Mucosa of stomach (tissue), 1 donor: Measurements from ENCODE around the gene ARMS2.

Experiments used
- H3K27me3 ChIP-seq: one replicate; pipeline ENCODE4 v1.7.0; 2013; ENCODE audit warnings: mild to moderate bottlenecking, low read length; ENCODE audit not compliant: control insufficient read depth, insufficient read depth
- H3K36me3 ChIP-seq: one replicate; pipeline ENCODE4 v1.7.0; 2013; ENCODE audit warnings: low read length; ENCODE audit not compliant: control insufficient read depth, insufficient read depth
- H3K4me1 ChIP-seq: one replicate; pipeline ENCODE4 v1.7.0; 2013; ENCODE audit warnings: mild to moderate bottlenecking, low read length; ENCODE audit not compliant: control insufficient read depth, insufficient read depth
- H3K4me3 ChIP-seq: one replicate; pipeline ENCODE4 v1.7.0; 2013; ENCODE audit warnings: low read length
- H3K9ac ChIP-seq: one replicate; pipeline ENCODE4 v1.7.0; 2013; ENCODE audit warnings: mild to moderate bottlenecking, low read length, moderate library complexity
- H3K9me3 ChIP-seq: one replicate; pipeline ENCODE4 v1.7.0; 2013; ENCODE audit warnings: mild to moderate bottlenecking, low read length, moderate library complexity; ENCODE audit not compliant: control insufficient read depth
- donor health status: Pancreatic carcinoma.

ARMS2 gene

GRCh38 chr10:122466951-122467381, 12.5 kb downstream of the ARMS2 start:
- H3K36me3 ChIP-seq = no peaks in the 10 kb centered on the region
- peaks cover 17% of the 10 kb centered on the region for H3K27me3 ChIP-seq
- H3K4me1 ChIP-seq = peaks cover 7% of the 10 kb centered on the region
- H3K9me3 ChIP-seq = no peaks in the 10 kb centered on the region
- H3K9ac ChIP-seq = no peak overlapping the region
- H3K4me3 ChIP-seq = no peak overlapping the region

GRCh38 chr10:122467701-122468100, 13.2 kb downstream of the ARMS2 start:
- Histone ChIP-seq H3K4me3 (no peak overlapping the region), H3K4me1 (peaks cover 7% of the 10 kb centered on the region), H3K9ac (no peak overlapping the region), H3K27me3 (peaks cover 13% of the 10 kb centered on the region), H3K36me3 (no peaks in the 10 kb centered on the region), H3K9me3 (no peaks in the 10 kb centered on the region)

GRCh38 chr10:122468307-122468925, 14.0 kb downstream of the ARMS2 start:
- H3K36me3 ChIP-seq = no peaks in the 10 kb centered on the region
- H3K4me3 ChIP-seq = no peak overlapping the region
- peaks cover 5% of the 10 kb centered on the region for H3K4me1 ChIP-seq
- no peak overlapping the region for H3K9ac ChIP-seq
- H3K9me3 ChIP-seq = no peaks in the 10 kb centered on the region
- peaks cover 6% of the 10 kb centered on the region for H3K27me3 ChIP-seq

- no peaks in the 10 kb centered on the region for H3K9me3 ChIP-seq
- no peak overlapping the region for H3K9ac ChIP-seq
- no peaks in the 10 kb centered on the region for H3K4me1 ChIP-seq
- H3K27me3 ChIP-seq = no peaks in the 10 kb centered on the region
- H3K4me3 ChIP-seq = no peak overlapping the region
- no peaks in the 10 kb centered on the region for H3K36me3 ChIP-seq
Observed at GRCh38 chr10:122468926-122469781, 14.7 kb downstream of the ARMS2 start.

- H3K36me3 ChIP-seq = no peaks in the 10 kb centered on the region
- no peaks in the 10 kb centered on the region for H3K4me1 ChIP-seq
- H3K27me3 ChIP-seq = no peaks in the 10 kb centered on the region
- no peak overlapping the region for H3K4me3 ChIP-seq
- no peaks in the 10 kb centered on the region for H3K9me3 ChIP-seq
- H3K9ac ChIP-seq = no peak overlapping the region
Observed at GRCh38 chr10:122469848-122470247, 15.4 kb downstream of the ARMS2 start.

- Histone ChIP-seq H3K36me3 (no peaks in the 10 kb centered on the region), H3K4me3 (no peak overlapping the region), H3K4me1 (no peaks in the 10 kb centered on the region), H3K9ac (no peak overlapping the region), H3K27me3 (no peaks in the 10 kb centered on the region), H3K9me3 (no peaks in the 10 kb centered on the region)
Observed at GRCh38 chr10:122471531-122472177, 17.2 kb downstream of the ARMS2 start.

GRCh38 chr10:122473116-122473515, 18.7 kb downstream of the ARMS2 start:
- no peaks in the 10 kb centered on the region for H3K27me3 ChIP-seq
- H3K9ac ChIP-seq = no peak overlapping the region
- H3K4me3 ChIP-seq = no peak overlapping the region
- no peaks in the 10 kb centered on the region for H3K9me3 ChIP-seq
- H3K4me1 ChIP-seq = no peaks in the 10 kb centered on the region
- H3K36me3 ChIP-seq = no peaks in the 10 kb centered on the region

- no peaks in the 10 kb centered on the region for H3K4me1 ChIP-seq
- H3K9ac ChIP-seq = no peak overlapping the region
- no peak overlapping the region for H3K4me3 ChIP-seq
- H3K36me3 ChIP-seq = no peaks in the 10 kb centered on the region
- H3K27me3 ChIP-seq = no peaks in the 10 kb centered on the region
- no peaks in the 10 kb centered on the region for H3K9me3 ChIP-seq
Observed at GRCh38 chr10:122474131-122474818, 19.8 kb downstream of the ARMS2 start.

GRCh38 chr10:122475100-122475499, 20.6 kb downstream of the ARMS2 start:
- H3K4me1 ChIP-seq = no peaks in the 10 kb centered on the region
- no peak overlapping the region for H3K4me3 ChIP-seq
- H3K9ac ChIP-seq = no peak overlapping the region

GRCh38 chr10:122475591-122476332, 21.3 kb downstream of the ARMS2 start:
- Histone ChIP-seq H3K9ac (no peak overlapping the region), H3K27me3 (no peaks in the 10 kb centered on the region), H3K4me1 (no peaks in the 10 kb centered on the region), H3K36me3 (no peaks in the 10 kb centered on the region), H3K9me3 (no peaks in the 10 kb centered on the region), H3K4me3 (no peak overlapping the region)

More at GRCh38 chr10:122475100-122475499, 20.6 kb downstream of the ARMS2 start:
- Histone ChIP-seq H3K9me3 (no peaks in the 10 kb centered on the region), H3K36me3 (no peaks in the 10 kb centered on the region), H3K27me3 (no peaks in the 10 kb centered on the region)

- no peak overlapping the region for H3K9ac ChIP-seq
- no peaks in the 10 kb centered on the region for H3K36me3 ChIP-seq
- H3K4me1 ChIP-seq = no peaks in the 10 kb centered on the region
- H3K4me3 ChIP-seq = no peak overlapping the region
- no peaks in the 10 kb centered on the region for H3K27me3 ChIP-seq
- H3K9me3 ChIP-seq = no peaks in the 10 kb centered on the region
Observed at GRCh38 chr10:122476333-122476695, 21.9 kb downstream of the ARMS2 start.
